HepG2 (cell line): ENCODE data around the gene TUBB4B. TPM values are rescaled to one million over a fixed set of nuclear protein-coding genes. Genes with fewer than 3 reads are reported as not detected.

ENCODE experiments used
- DR1 ChIP-seq: sonication (generic); formaldehyde crosslinking; IDR thresholded peaks from 2 replicates; pipeline ENCODE4 v1.8.0; 2021; ENCODE audit warnings: mild to moderate bottlenecking, missing genetic modification reagents, inconsistent platforms
- ELF1 ChIP-seq: sonication (generic); formaldehyde crosslinking; IDR thresholded peaks from 2 replicates; pipeline ENCODE4 v1.4.0; 2020; ENCODE audit warnings: missing genetic modification reagents
- IKZF5 ChIP-seq: IDR thresholded peaks from 2 replicates; pipeline ENCODE4 v1.6.1; 2018; ENCODE audit warnings: missing genetic modification reagents, mild to moderate bottlenecking, missing compliant biosample characterization
- MAZ ChIP-seq, 2 experiments: sonication (generic) in 1 of 2; formaldehyde crosslinking in 1 of 2; IDR thresholded peaks; 2 replicates each; pipeline versions ENCODE4 v1.5.0 to v1.6.1; 2012 to 2020; ENCODE audit warnings: low read depth in 2 of 2, mild to moderate bottlenecking in 2 of 2, borderline replicate concordance in 1 of 2, improper control_type of control experiment in 1 of 2, low read length in 1 of 2, missing genetic modification reagents in 1 of 2, moderate library complexity in 1 of 2
- MTA1 ChIP-seq: sonication (generic); formaldehyde crosslinking; IDR thresholded peaks from 2 replicates; pipeline ENCODE4 v1.4.0; 2020; ENCODE audit warnings: missing genetic modification reagents, mild to moderate bottlenecking, borderline replicate concordance
- PHF5A ChIP-seq: IDR thresholded peaks from one replicate; pipeline ENCODE4 v1.6.1; 2018; ENCODE audit warnings: low read depth, missing genetic modification reagents; ENCODE audit not compliant: unreplicated experiment
- POLR2AphosphoS2 ChIP-seq: IDR thresholded peaks from 2 replicates; pipeline ENCODE4 v1.6.1; 2011; ENCODE audit warnings: low read depth, low read length, improper control_type of control experiment
- PTBP1 ChIP-seq: fragments of 200-400 bp; formaldehyde crosslinking; IDR thresholded peaks from 2 replicates; pipeline ENCODE4 v1.6.1; 2018; ENCODE audit warnings: low read length, low read depth; ENCODE audit not compliant: poor library complexity, severe bottlenecking
- SKIL ChIP-seq: sonication (generic); formaldehyde crosslinking; IDR thresholded peaks from 2 replicates; pipeline ENCODE4 v1.8.0; 2022; ENCODE audit warnings: missing genetic modification reagents, mild to moderate bottlenecking, moderate library complexity, borderline replicate concordance
- SYNCRIP ChIP-seq: fragments of 200-400 bp; formaldehyde crosslinking; IDR thresholded peaks from 2 replicates; pipeline ENCODE4 v1.6.1; 2018; ENCODE audit warnings: mild to moderate bottlenecking, low read depth, low read length; ENCODE audit not compliant: insufficient read depth
- USF2 ChIP-seq, 2 experiments: sonication (generic) in 1 of 2; formaldehyde crosslinking in 1 of 2; IDR thresholded peaks; 2 replicates each; pipeline versions ENCODE4 v1.5.1 to v1.6.1; 2011 to 2020; ENCODE audit warnings: borderline replicate concordance in 1 of 2, low read depth in 1 of 2, low read length in 1 of 2, mild to moderate bottlenecking in 1 of 2, missing genetic modification reagents in 1 of 2, moderate library complexity in 1 of 2
- ZFY ChIP-seq: sonication (generic); formaldehyde crosslinking; IDR thresholded peaks from 2 replicates; pipeline ENCODE4 v1.4.0; 2020; ENCODE audit warnings: missing genetic modification reagents
- ZNF276 ChIP-seq: sonication (generic); formaldehyde crosslinking; IDR thresholded peaks from 2 replicates; pipeline ENCODE4 v1.4.0; 2020; ENCODE audit warnings: mild to moderate bottlenecking, low read depth, missing genetic modification reagents
- ZNF362 ChIP-seq: sonication (generic); formaldehyde crosslinking; IDR thresholded peaks from 2 replicates; pipeline ENCODE4 v1.4.0; 2020; ENCODE audit warnings: missing genetic modification reagents, mild to moderate bottlenecking, borderline replicate concordance
- polyA plus RNA-seq, 8 experiments: library from polyadenylated mRNA; depleted of rRNA in 3 of 8; stranded (reverse) in 7 of 8; unstranded in 1 of 8; fragments of >200 nt; fragmentation: Illumina TruSeq in 4 of 8; extraction: Trizol in 4 of 8; gene quantifications; 2 replicates each; pipeline versions ENCODE4 v1.2.1 to v1.2.3, GENCODE V29; 2011 to 2016; ENCODE audit warnings: low read depth in 4 of 8, missing spikeins in 1 of 8, mixed read lengths in 1 of 8; ENCODE audit not compliant: insufficient read depth in 1 of 8
- total RNA-seq, 5 experiments: library from RNA; depleted of rRNA; stranded (reverse); fragments of >200 nt; fragmentation: Illumina TruSeq; extraction: Trizol; gene quantifications; 2 replicates each; pipeline ENCODE4 v1.2.3, GENCODE V29; 2016; ENCODE audit warnings: low read depth in 1 of 5

The TUBB4B gene
- total and polyA plus RNA-seq, 2 of the 13 experiments (the other 11 are each of a cell fraction or from before 2014, with no cell fraction given), result 182 to 412 TPM

- TF ChIP-seq MTA1 (CRISPR knock-in tag) (peak; percentile 82; the same call in 1 of the 2 replicates), ZNF362 (no peak), PHF5A (CRISPR knock-in tag) (no peak), IKZF5 (CRISPR knock-in tag) (peak; percentile 91), MAZ (IDR thresholded peaks at IDR 0.05; ENCODE audit: borderline replicate concordance, low read depth, low read length) (no peak; the same call in none of the 2 replicates), MAZ (CRISPR knock-in tag; IDR thresholded peaks at IDR 0.05; ENCODE audit: low read depth) (peak; percentile 86), USF2 (IDR thresholded peaks at IDR 0.05; ENCODE audit: low read depth, low read length) (no peak), USF2 (CRISPR knock-in tag; IDR thresholded peaks at IDR 0.05; ENCODE audit: borderline replicate concordance) (no peak), ZFY (CRISPR knock-in tag) (peak; percentile 84), ELF1 (CRISPR knock-in tag) (peak; percentile 100), POLR2AphosphoS2 (no peak), DR1 (CRISPR knock-in tag) (peak; percentile 44), ZNF276 (CRISPR knock-in tag) (no peak), SYNCRIP (no peak), SKIL (CRISPR knock-in tag) (peak; percentile 75; the same call in 1 of the 2 replicates), PTBP1 (no peak)
Observed at GRCh38 chr9:137200311-137201204, 40.5 kb upstream of the TUBB4B start, which contains the start of gene TPRN (continued).
